KMS-11 (cell line): ENCODE measurements around the gene RELB.

Source experiments
- H2AFZ ChIP-seq: fragments of 200-600 bp; sonication (generic); 2 replicates; pipeline ENCODE4 v1.6.1; 2016; ENCODE audit warnings: antibody characterized with exemption, mixed run types, low read depth
- H3K27ac ChIP-seq: fragments of 200-600 bp; sonication (generic); 2 replicates; pipeline ENCODE4 v1.6.1; 2016; ENCODE audit warnings: mild to moderate bottlenecking, mixed run types
- H3K27me3 ChIP-seq: fragments of 200-600 bp; sonication (generic); 2 replicates; pipeline ENCODE4 v1.6.1; 2017; ENCODE audit warnings: mild to moderate bottlenecking, low read depth, mixed run types, moderate library complexity; ENCODE audit not compliant: insufficient read depth
- H3K36me3 ChIP-seq: fragments of 200-600 bp; sonication (generic); 2 replicates; pipeline ENCODE4 v1.6.1; 2017; ENCODE audit warnings: mild to moderate bottlenecking, mixed run types; ENCODE audit not compliant: insufficient read depth
- H3K4me1 ChIP-seq: fragments of 200-600 bp; sonication (generic); 2 replicates; pipeline ENCODE4 v1.6.1; 2016; ENCODE audit warnings: mild to moderate bottlenecking, low read depth, mixed run types; ENCODE audit not compliant: poor library complexity, severe bottlenecking
- H3K4me2 ChIP-seq: fragments of 200-600 bp; sonication (generic); 2 replicates; pipeline ENCODE4 v1.7.0; 2016; ENCODE audit warnings: mild to moderate bottlenecking, mixed run types
- H3K4me3 ChIP-seq: fragments of 200-600 bp; sonication (generic); IDR thresholded peaks from 2 replicates; pipeline ENCODE4 v1.6.1; 2017; ENCODE audit warnings: low read depth, low read length, mixed read lengths; ENCODE audit not compliant: insufficient read depth
- H3K79me2 ChIP-seq: fragments of 200-600 bp; sonication (generic); 2 replicates; pipeline ENCODE4 v1.6.1; 2016; ENCODE audit warnings: low read depth, mixed run types; ENCODE audit not compliant: insufficient read depth
- H3K9ac ChIP-seq: fragments of 200-600 bp; sonication (generic); 2 replicates; pipeline ENCODE4 v1.6.1; 2016; ENCODE audit warnings: mild to moderate bottlenecking, mixed run types
- H4K20me1 ChIP-seq: fragments of 200-600 bp; sonication (generic); 2 replicates; pipeline ENCODE4 v1.6.1; 2016; ENCODE audit warnings: mild to moderate bottlenecking, mixed run types; ENCODE audit not compliant: insufficient read depth
- CTCF ChIP-seq: fragments of 200-600 bp; sonication (generic); conservative IDR thresholded peaks from 2 replicates; pipeline ENCODE4 v1.6.1; 2017; ENCODE audit warnings: low read depth, mild to moderate bottlenecking, antibody characterized with exemption, low read length, moderate library complexity, mixed read lengths

RELB gene

GRCh38 chr19:45027371-45027770 is 26.1 kb downstream of the RELB start:
- H3K27ac ChIP-seq, result no peak overlapping the region
- H3K9ac ChIP-seq, result no peak overlapping the region
- no peaks in the 10 kb centered on the region for H4K20me1 ChIP-seq
- no peak overlapping the region for H3K4me2 ChIP-seq
- no peaks in the 10 kb centered on the region for H3K36me3 ChIP-seq
- H2AFZ ChIP-seq, result no peak overlapping the region
- no peak for TF ChIP-seq CTCF
- no peaks in the 10 kb centered on the region for H3K79me2 ChIP-seq
- no peaks in the 10 kb centered on the region for H3K27me3 ChIP-seq
- H3K4me3 ChIP-seq, result no peak overlapping the region
- no peaks in the 10 kb centered on the region for H3K4me1 ChIP-seq

DNA sequence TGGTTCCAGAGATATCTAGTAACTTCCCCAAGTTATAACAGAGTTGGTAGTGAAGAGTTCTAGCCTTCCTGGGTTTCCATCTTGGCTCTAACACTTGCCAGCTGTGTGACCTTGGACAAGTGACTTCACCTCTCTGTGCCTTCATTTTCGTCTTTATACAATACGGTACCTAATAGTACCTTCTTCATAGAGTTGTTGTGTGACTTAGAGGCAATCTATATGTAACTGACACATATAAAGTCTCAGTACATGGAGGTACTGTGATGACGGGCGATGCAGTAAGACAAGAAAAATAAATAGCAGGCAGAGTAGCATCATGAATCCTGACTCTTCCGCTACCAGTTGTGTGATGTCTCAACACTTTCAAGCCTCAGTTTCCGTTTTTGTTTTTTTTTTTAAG is 29.6 kb downstream of the RELB start:
- no peak for TF ChIP-seq CTCF
- no peak overlapping the region for H2AFZ ChIP-seq
- no peaks in the 10 kb centered on the region for H3K4me1 ChIP-seq
- no peaks in the 10 kb centered on the region for H3K79me2 ChIP-seq
- no peaks in the 10 kb centered on the region for H3K36me3 ChIP-seq
- no peak overlapping the region for H3K4me3 ChIP-seq
- no peaks in the 10 kb centered on the region for H3K27me3 ChIP-seq
- no peak overlapping the region for H3K4me2 ChIP-seq
- no peak overlapping the region for H3K27ac ChIP-seq
- no peaks in the 10 kb centered on the region for H4K20me1 ChIP-seq
- no peak overlapping the region for H3K9ac ChIP-seq

DNA sequence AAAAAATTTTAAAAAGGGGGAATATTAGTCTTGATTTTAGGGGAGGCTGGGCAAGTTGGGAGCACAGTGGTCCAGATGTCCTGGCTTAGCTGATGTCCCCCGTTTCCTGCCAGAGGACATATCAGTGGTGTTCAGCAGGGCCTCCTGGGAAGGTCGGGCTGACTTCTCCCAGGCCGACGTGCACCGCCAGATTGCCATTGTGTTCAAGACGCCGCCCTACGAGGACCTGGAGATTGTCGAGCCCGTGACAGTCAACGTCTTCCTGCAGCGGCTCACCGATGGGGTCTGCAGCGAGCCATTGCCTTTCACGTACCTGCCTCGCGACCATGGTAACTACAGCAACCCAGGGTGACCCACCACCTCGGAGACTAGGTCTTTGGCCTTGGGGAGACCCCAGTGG is 31.2 kb downstream of the RELB start:
- H3K9ac ChIP-seq, result no peak overlapping the region
- TF ChIP-seq CTCF, result no peak
- no peaks in the 10 kb centered on the region for H3K4me1 ChIP-seq
- no peak overlapping the region for H3K4me3 ChIP-seq
- H3K27ac ChIP-seq, result no peak overlapping the region
- H2AFZ ChIP-seq, result no peak overlapping the region
- no peaks in the 10 kb centered on the region for H3K79me2 ChIP-seq
- H4K20me1 ChIP-seq, result no peaks in the 10 kb centered on the region
- H3K27me3 ChIP-seq, result no peaks in the 10 kb centered on the region
- H3K36me3 ChIP-seq, result no peaks in the 10 kb centered on the region
- no peak overlapping the region for H3K4me2 ChIP-seq

DNA sequence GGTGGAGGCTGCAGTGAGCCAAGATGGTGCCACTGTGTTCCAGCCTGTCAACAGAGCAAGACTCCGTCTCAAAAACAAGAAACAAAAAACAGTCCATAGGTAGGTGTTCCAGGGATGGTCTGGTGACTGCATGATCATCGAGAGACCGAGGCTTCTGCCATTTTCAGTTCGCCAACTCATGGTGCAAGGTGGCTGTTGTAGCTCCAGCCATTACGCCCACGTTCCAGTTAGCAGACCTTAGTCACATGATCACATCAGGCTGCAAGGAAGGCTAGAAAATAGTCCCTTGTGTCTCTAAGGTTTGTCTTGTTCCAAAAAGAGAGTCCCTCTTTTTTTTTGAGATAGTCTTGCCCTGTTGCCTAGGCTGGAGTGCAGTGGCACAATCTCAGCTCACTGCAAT is 34.5 kb downstream of the RELB start:
- no peak for TF ChIP-seq CTCF
- Histone ChIP-seq H2AFZ (no peak overlapping the region), H3K79me2 (peaks cover 15% of the 10 kb centered on the region), H3K4me2 (no peak overlapping the region), H3K4me3 (no peak overlapping the region), H3K27me3 (no peaks in the 10 kb centered on the region), H3K27ac (no peak overlapping the region), H3K36me3 (no peaks in the 10 kb centered on the region; the same call in 1 of the 2 replicates), H3K4me1 (peaks cover 19% of the 10 kb centered on the region), H3K9ac (no peak overlapping the region), H4K20me1 (peaks cover 7% of the 10 kb centered on the region; the same call in 1 of the 2 replicates)
